DMS153 treated with DMSO at 0.1 percent for 48 hours (cell line): ENCODE results near the gene DOCK2.
"Not testable (repeated sequence)": the region's sequence is repeated elsewhere in the genome, so short reads cannot be mapped to it uniquely, and the experiment has no call there.

Source experiments
- DNase-seq: peaks from one replicate; lab custom pipeline; 2025; ENCODE audit not compliant: unreplicated experiment; lab: John Stamatoyannopoulos, UW

Gene DOCK2

GRCh38 chr5:169934990-169935389 lies 297.9 kb downstream of the DOCK2 start:
- DNase-seq, result no peak

DNA sequence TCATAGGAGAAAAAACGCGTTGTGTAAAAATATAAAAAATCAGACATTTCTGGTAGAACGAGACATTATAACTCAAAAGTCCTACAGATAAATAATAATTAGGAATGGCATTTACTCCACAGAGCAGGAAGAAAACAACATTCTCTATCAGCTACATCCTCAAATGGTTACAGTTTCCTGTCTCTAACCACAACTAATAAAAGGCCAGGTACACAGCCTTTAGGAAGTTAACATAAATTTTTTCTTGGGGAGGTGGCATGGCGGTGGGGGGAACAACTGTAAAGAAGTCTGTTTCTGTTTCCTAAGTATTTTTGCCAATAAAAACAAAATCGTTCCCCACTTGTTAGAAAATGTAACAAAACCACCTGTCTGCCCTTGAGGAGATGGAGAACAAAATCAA lies 298.7 kb downstream of the DOCK2 start:
- no peak for DNase-seq

DNA sequence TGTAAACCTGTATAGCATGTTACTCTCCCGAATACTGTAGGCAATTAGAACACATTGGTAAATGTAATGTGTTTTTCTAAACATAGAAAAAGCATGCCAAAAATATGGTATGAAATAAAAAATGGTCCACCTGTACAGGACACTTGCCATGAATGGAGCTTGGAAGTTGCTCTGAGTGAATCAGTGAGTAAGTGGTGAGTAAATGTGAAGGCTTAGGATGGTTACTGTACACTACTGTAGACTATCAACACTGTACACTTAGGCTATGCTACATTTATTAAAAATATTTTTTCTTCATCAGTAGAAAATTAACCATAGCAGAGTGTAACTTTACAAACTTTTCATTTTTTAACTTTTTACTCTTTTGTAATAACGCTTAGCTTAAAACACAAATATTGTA lies 301.4 kb downstream of the DOCK2 start:
- no peak for DNase-seq

GRCh38 chr5:169939731-169940130 lies 302.7 kb downstream of the DOCK2 start:
- no peak for DNase-seq

DNA sequence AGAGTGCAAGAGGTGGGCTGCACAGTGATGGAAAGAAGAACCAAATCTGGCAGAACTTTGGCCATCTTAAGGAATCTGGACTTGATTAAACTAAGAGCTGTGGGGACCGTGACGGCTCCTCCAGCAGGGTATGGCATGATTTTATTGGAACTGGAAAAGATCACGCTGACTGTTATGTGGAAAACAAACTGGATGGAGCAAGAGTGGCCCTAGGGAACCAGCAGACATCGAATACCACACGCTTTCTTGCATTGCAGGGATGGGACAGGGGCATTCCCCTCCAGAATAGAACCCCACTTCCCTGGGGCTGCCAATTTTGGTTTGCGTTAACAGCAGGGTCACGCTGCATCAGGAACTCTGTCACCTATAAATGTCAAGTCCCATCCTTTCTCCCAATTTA lies 304.5 kb downstream of the DOCK2 start:
- no peak for DNase-seq

DNA sequence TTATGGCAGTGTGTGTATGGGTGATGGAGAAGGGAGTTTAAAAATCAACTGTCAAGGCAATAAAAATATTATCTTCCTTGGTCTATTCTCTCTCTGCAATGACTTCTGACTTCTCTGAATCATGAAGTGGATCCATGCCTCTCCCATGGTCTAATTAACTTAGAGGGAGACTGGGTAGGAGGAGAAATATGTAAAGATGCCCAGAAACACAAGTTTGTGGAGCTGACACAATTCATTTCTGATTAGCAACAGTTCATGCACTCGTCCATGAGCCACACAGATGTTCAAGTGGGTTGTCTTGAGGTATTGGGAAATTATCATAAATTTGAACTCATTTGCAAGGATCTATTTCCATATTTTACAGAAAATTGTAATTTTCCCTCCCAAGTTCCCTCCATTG lies 305.1 kb downstream of the DOCK2 start:
- DNase-seq, result no peak

DNA sequence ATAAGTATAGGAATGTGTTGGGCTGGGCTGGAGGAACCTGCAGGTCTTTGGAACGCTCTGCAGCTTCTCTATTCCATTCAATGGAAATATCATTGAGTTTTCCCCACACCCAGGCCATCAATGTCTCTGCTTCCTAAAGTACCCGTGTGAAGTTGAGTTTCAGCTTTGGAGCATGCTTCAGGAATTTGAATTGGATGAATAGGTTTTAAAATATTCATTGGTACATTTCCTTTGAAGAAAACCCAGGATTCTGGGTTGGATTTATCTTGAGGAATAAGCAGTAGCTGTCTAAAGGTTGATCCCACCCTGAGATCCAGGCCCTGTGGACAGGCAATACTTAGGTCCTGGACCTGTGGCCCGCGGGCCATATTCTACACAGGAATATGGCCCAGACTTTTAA lies 306.0 kb downstream of the DOCK2 start:
- no peak for DNase-seq

GRCh38 chr5:169944115-169944514 lies 307.0 kb downstream of the DOCK2 start:
- no peak for DNase-seq

DNA sequence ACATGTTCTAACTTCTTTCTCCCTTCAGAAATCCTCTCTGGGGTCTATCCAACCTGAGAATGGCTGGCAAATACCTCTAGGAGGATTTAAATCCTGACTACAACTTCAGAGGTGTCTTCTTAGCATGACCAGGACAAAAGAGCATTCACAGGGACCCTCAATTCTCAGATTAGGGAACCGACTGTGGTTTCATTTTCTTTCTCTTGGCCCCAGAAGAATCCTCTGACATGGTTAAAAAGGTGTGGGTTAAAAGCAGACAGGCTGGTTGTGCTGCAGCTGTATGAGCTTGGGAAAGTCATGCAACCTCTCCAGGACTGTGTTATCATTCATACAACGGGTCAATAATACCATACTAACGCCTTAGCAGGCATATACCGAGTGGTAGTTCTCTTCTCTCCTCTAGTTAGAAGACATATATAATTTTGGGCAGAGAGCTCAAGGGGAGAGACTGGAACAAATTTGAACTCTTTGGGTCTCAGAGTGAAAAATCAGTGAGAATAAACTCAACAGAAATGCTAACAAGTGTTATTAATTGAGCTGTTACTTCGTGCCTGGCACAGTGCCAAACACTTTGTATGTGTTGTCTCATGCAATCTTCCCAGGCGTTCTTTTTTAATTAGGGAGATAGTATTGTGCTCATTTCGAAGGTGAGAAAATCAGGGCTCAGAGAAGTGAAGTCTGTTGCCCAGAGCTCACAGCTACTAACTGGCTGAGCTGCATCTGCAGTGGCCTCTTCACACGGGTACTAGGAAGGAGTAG lies 308.0 kb downstream of the DOCK2 start:
- no peak for DNase-seq

- DNase-seq, result no peak
These were observed 308.8 kb downstream of the DOCK2 start for GRCh38 chr5:169945831-169946261.

DNA sequence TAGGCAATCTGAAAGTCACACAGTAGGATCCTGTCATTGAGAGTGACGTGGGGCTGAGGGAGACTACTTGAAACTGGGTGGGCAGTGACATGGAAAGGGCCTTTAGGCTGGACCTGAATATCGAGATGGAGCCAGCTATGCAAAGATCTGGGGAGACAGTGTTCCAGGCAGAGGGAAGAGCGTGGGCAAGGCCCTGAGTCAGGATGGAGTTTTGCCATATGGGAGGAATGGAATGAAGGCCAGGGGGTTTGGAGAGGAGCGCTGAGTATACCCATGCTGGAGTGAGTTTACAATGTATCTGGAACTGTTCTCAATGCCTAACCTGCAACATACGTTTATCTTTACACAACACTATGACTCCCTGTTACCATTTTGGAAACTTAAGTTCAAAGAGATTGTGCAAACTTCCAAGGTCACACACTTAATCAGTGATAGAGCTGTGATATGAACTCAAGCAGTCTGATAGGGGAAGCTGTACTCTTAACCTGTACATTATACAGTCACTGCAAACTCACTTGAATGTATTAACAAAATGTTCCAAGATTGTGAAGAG lies 309.7 kb downstream of the DOCK2 start:
- DNase-seq, result no peak

- no peak for DNase-seq
These were observed 313.3 kb downstream of the DOCK2 start for GRCh38 chr5:169950333-169950732.

GRCh38 chr5:169953196-169953595 lies 316.1 kb downstream of the DOCK2 start:
- not testable (repeated sequence) for DNase-seq

GRCh38 chr5:169954786-169955185 lies 317.7 kb downstream of the DOCK2 start:
- DNase-seq, result no peak

- no peak for DNase-seq
These were observed 319.1 kb downstream of the DOCK2 start for GRCh38 chr5:169956126-169956525.

DNA sequence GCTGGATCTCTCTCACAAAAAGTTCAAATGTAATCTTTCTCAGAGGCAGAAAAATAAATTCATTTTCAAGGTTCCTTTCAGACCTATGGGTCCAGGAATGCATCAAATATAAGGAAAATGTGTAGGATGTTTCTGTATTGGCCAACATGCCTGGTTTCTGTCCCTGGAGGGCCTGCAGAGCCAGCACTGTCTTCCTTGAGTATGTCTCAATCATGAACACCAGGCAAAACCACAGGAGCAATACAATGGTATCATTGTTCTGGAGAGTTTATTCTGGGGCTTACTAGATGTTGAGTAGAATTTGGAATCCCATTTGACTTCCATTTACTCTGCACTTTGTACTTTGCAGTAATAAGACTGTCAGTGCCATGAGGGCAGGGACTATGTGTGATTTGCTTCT lies 319.7 kb downstream of the DOCK2 start:
- DNase-seq, result no peak

DNA sequence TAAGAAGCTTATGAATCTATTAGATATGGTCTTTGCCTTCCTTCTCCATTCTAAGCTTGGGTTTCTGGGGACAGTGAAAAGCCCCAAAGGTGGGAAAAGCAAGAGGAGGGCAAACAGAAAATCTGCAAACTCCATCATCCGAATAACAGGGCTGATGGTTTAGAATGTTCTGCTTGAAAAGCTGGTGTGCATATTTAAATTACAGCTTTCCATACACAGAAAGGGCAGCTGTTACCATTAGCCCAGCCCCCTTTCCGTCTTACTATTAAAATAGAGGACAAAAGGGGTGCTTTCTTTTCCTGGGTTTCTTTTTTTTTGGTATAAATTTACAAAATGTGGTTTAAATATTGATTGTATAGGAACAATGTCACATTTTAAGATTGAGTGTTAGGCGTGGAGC lies 321.2 kb downstream of the DOCK2 start:
- no peak for DNase-seq

GRCh38 chr5:169960659-169961058 lies 323.6 kb downstream of the DOCK2 start:
- no peak for DNase-seq

DNA sequence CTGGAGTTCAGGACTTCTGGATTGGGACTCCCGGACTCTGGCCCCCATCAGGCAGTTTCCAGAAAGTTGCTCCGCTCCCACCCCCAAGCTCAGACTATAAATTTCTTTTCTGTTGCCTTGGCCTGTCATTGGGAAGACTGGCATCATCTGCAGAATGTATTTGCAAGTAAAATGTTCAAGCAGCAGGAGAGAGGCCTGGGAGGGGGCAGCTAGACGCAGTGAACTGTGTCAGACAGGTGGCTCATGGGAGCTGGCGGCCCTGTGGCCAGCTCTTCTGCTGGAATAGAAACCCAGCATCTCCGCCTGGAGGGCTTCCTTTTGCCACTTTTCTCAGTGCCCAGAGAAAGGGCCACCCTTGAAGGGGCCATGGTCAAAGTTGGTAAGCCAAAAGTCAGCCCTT lies 327.2 kb downstream of the DOCK2 start:
- no peak for DNase-seq

DNA sequence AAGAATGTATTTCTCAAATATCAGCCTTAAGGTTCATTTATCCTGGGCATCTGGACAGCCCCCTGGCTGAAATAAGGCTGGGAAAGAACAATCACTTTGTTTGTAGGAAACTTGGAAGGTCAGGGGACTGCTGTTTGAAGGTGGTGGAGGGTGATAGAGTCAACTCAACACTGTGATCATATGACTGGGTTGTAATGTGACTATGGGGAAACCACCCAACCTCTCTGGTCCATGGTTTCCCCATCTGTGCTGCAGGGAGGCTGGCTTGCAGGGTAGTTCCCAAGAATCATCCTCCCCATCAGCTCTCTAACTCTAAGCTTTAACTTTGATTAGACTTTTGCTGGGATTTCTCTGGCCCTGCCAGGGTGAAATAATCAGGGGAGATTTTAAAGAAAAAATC lies 333.3 kb downstream of the DOCK2 start:
- no peak for DNase-seq

GRCh38 chr5:169970911-169971765 lies 334.1 kb downstream of the DOCK2 start:
- no peak for DNase-seq

DNA sequence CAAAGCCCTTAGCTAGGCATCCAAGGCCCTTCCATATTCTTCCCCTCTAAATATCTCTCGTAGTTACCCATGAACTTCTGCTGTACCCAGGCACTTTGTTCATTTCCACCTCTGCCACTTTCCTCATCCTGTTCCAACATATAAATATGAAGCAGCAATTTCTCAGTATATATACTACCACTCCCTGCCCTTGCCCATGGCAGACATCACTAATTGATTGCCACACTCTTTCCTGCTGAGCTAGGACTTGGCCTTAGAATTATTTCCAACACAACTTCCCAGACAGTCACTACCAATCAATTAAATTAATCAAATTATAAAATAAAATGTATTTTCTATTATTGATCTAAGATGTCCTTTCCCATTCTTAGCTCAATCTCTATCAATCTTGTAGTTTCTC lies 334.7 kb downstream of the DOCK2 start:
- DNase-seq, result no peak
